ENCODE results near the gene GPD1.
A peak's percentile ranks its signal among the peaks of the same experiment; 100 is the strongest.

The GPD1 gene

DNA sequence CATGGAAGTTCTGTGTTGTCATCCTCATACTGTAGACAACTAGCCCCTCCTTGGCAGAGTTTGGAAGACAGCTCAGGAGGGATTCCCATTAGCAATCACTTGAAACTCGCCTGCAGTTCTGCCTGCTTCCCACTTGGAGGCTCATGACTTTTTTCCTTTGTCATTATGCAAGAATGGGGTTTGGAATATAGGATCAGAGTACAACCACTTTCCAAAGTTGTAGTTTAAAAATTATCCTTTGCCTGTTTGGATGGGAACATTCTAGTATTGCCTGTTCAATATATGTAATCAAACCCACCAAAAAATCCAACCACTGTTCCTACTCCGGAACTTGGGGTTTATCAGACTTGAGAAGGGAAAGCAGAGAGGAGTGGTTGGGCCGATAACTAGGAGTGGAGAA, 2.1 kb upstream of the GPD1 start:
- DNase-seq (ENCODE audit: low read depth): no peak

DNA sequence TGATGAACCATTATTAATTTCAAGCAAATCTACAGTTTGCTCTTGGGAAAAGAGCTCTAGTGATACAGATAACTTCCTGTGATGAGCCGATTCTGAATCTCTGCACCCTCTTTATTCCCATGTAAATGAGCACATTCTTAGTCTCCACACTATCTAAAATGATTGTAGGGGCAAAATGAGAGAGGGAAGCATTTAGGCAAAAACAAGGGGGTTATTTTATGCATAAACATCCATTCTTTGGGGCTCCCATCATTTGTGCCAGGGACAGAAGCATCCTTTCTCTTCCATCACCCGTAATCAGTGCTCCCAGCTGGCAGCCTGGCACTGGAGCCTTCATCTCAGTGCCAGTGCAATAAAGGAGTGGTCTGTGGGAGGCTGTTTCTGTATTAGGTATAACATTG, 1.7 kb upstream of the GPD1 start:
- DNase-seq (ENCODE audit: low read depth): no peak

DNA sequence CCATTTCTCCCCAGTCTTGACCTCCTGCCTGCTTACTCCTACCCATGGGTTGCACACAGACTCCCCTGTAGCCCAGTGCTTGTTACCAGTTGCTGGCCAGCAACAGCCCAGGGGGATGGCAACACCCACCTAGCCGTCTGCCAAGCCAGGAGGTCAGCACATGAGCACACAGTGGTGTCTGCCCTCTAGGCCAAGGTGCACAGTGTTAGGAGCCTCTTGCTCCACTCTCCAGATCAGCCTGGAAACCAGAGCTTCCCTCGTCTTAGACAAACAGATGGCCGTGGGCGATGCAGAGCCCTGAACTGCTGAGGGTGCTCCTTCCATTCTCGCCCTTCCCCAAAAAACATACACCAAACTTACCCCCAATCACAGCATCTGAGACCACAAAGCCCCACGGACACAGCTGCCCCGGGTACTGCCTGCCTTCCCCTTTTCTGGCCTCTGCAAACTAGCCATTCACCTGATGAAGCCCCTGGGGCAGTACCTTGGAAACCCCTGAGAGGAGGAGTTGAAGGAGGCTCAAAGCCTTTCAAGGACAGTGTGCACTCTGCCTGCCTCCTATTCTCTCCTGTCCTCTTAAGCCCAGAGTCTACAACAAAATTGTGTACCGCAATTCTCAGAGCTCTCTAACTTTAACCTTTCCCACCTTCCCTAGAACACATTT, 1.0 kb upstream of the GPD1 start:
- no peak for DNase-seq (ENCODE audit: low read depth)

DNA sequence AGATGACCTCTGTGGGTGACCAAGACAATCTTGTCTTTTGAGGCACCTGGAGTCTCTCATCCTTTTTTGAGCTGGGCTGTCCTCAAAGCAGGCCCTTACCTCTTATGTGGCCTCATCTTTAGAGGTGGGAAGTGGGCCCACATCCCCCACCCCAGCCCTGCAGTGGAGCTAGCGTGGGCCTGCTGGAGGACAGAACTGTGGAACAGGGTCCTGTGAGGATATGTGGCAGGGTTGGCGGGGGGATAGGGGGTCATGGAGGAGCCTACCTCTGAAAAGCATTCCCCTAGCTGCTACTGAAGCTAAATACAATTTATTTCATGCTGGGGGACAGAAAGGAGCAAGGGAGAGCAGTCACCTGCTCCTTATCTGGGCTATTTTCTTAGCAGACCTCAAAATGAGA, 457 bp upstream of the GPD1 start:
- no peak for DNase-seq (ENCODE audit: low read depth)

DNA sequence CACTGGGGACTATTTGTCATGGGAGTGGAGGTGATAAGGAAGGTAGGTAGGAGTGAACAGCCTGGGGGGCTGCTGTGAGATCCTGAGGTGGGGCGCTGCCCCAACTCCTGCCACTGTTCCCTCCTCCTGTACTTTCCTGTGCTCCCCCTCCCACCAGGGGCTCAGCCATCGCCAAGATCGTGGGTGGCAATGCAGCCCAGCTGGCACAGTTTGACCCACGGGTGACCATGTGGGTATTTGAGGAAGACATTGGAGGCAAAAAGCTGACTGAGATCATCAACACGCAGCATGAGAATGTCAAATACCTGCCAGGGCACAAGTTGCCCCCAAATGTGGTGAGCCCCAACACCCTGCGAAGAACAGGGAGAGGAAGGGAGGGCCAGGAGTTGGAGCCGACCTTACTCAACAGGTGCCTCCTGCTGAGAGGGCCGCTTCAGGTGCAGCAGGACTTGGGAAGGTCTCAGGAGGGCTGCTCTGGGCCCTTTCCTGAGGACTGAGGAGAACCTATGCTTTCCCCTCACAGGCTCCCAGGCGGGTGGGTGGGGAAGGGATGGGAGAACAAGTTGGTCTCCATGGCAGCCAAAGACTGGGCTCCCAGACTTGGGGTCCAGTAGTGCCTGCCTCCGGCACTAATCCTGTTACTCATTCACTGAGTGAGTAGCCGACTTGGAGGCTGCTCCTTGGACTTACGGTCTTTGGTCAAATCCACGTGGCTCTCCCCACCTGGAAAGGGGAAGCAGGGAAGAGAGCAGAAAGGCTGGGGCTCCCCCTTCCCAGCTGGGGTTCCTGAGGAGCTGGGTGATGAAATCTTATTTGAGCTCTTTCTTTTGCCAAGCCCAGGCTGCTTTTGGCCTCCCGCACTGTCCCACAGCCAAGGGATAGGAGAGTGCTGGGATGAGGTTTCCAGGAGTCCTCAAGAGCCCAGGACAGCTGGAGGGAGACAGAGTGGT, 884 bp downstream of the GPD1 start:
- no peak for DNase-seq (ENCODE audit: low read depth)

DNA sequence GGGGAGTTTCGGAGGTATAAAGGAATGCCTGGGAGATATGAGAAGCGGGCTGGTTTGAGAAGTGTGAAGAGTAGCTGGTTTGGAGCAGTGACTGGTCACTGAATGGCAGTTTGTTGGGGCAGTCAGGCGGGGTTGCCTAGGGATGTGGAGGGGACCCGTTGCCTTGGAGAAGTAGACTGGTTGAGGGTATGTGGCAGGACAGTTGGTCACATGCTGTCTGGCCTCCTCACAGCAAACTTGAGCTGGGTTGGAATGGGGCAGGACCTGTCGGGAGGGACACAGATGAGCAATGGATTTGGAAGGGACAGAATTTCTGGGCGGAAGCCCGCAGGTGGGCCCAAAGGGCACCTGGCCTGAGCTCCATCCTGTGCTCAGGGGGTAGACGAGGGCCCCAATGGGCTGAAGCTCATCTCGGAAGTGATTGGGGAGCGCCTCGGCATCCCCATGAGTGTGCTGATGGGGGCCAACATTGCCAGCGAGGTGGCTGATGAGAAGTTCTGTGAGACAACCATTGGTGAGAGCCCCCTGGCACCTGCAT, 2.2 kb downstream of the GPD1 start:
- DNase-seq (ENCODE audit: low read depth): no peak

DNA sequence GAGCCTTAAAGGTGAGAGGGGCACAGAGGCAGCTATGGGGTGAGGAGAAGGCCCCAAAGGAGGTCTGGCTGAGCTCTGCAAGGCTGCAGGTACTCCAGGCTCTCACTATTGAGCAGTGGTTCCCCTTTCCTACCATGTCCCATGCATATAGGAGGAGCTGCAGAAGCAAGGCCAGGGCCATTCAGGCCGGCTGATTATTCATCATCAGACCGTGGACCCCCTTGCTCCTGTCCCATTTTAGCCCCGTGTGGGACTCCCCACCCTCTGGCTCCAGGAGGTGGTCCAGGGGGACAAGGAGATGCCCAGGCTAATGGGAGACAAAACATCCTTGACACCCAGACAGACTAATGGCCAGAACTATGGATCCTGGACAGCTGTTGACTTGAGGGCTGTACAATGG, 3.1 kb downstream of the GPD1 start:
- no peak for DNase-seq (ENCODE audit: low read depth)

DNA sequence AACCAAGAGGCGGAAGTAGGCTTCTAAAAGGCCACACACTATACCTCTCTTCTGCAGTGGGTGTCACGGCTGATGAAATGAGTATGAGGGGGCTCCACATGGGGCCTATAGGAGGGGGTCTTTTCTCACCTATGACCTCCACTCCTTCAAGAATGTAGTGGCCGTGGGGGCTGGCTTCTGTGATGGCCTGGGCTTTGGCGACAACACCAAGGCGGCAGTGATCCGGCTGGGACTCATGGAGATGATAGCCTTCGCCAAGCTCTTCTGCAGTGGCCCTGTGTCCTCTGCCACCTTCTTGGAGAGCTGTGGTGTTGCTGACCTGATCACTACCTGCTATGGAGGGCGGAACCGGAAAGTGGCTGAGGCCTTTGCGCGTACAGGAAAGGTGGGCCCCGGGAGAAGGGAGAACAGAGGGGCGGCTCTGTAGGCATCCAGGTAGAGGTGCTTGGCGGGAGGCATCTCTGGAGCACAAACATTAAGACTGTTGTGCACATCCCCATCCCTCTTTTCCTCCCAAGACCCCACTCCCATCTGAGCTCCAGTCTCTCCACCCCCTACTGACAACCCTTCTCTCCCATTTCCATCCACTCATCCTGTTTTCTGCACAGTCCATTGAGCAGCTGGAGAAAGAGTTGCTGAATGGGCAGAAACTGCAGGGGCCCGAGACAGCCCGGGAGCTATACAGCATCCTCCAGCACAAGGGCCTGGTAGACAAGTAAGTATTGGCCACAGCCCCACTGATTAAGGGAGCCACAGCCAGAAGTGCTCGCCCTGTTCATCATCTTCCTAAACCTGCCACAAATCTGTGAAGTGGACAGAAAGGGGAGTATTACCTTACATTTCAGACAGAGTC, 3.8 kb downstream of the GPD1 start:
- no peak for DNase-seq (ENCODE audit: low read depth)

DNA sequence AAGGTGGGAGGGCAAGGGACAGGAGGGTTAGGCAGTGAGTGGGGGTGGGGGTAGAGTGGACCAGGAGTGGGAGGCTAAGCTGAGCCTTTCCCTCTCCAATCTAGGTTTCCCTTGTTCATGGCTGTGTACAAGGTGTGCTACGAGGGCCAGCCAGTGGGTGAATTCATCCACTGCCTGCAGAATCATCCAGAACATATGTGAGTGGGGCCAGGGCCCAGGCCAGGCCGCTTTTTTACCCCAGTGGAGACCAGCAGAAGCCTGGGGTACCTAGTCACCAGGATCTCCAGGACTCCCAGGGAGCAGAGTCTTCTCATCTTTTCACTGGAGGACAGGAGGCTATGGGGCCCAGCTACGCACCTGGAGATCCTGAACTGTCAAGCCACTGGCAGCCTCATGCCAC, 5.5 kb downstream of the GPD1 start:
- DNase-seq (ENCODE audit: low read depth): no peak

DNA sequence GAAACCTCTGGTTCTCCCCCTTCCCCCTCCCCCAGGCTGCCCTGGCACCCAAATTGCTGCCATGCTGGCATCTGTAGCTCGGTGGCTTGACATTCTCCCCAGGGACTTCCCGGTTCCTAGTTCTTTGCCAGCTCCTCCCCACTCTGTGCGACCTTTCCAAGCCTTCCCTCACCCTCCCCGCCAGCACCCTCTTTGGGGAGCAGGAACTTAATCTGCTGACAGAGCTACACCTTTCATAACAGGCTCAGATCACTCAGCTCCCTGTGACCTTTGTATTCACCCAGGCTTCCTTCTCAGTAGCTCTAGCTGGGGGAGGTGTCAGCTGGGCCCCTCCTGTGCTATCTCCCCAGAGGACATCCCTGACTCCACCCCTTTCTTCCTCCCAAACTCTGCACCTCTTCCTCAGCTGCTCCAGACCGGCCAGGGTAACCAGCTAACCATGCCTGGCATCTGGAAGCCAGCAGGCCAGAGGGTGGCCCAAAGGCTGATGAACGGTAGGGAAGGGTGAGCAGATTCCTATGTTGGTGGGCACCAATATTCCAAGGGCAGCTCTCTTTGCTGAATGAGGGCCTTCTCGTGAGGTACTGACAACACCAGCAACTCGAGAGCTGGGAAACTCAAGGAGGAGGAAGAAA, 6.4 kb downstream of the GPD1 start:
- no peak for DNase-seq (ENCODE audit: low read depth)

DNA sequence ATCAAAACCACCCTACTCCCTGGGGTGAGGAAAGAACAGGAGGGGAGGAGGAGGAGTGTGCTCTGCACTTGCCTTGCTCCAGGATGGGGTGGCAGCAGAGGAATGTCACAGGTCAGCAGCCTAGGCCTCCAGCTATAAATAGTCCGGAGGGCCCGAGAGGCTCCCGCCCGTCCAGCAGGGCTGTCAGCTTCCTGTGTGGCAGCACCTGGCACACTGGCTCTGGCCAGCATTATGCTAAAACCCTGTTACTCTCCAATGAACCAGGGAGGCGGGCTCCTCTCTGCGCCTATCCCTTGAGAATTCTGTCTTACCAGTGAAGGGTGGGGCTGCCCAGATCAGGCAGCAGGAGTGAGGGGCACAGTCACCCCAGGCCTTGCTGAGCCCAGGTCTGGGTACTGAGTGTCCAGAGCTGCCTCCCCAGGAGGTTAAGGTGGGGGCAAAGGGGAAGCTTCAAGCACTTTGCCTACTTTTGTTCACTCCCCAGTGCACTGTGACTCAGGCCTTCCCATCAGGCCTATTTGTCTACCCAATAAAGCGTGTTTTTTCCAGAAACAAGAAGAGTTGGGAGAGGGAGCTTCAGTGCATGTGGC, 7.0 kb downstream of the GPD1 start:
- no peak for DNase-seq (ENCODE audit: low read depth)

DNA sequence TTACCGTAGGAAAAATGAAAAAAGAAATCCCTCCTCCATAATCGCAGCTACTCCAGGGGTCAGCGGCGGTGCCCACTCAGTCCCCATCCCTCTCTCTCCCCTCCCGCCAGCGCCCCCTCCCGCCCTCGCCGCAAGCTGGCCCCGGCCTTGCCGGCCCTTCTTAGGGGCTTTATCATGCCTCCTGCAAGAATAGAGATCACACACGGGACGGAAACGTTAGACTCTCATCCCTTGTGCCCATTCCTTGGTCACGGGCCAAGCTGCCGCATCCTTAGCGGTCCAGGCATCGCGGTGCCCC, 7.5 kb downstream of the GPD1 start:
- no peak for DNase-seq (ENCODE audit: low read depth)

DNA sequence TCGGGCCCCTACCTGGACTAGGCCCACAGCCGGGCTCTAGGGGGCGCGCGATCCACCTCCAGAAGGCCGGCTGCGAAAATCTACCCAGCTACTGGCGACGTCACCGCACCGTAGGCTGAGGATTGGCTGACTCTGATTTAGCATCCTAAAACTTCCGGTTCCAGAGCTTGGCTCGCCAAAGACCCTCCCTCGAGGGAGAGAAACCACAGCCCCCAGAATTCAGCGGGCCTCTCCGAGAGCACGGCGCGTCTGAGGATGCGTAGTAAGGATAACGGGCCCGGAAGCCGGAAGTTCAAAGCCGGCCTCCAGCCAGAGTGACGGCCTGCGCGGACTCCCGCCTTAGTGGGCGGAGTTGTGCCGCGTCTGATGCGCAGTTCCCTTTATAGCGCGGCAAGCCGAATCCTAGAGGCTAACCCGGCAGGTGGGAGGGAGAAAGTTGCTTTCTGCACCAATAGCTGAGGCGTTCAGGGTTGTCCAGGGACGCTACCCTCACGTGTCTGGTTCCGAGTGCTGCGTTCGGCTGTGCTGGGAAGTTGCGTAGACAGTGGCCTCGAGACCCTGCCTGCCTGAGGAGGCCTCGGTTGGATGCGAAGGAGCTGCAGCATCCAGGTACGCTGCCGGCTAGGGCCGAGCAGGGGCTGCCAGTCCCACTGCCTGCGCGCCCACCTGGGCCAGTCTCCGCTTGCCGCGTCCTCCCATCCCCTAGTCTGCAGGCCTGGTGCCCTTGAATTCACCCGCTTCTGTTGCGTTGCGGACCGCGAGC, 8.1 kb downstream of the GPD1 start, which contains the start of gene COX14:
Gene COX14, plus strand, starts transcription at position 544 of the 763 bp plus-strand sequence. CDS start 7,808 bp downstream, outside the sequence.
- DNase-seq (ENCODE audit: low read depth): peak; percentile 97

DNA sequence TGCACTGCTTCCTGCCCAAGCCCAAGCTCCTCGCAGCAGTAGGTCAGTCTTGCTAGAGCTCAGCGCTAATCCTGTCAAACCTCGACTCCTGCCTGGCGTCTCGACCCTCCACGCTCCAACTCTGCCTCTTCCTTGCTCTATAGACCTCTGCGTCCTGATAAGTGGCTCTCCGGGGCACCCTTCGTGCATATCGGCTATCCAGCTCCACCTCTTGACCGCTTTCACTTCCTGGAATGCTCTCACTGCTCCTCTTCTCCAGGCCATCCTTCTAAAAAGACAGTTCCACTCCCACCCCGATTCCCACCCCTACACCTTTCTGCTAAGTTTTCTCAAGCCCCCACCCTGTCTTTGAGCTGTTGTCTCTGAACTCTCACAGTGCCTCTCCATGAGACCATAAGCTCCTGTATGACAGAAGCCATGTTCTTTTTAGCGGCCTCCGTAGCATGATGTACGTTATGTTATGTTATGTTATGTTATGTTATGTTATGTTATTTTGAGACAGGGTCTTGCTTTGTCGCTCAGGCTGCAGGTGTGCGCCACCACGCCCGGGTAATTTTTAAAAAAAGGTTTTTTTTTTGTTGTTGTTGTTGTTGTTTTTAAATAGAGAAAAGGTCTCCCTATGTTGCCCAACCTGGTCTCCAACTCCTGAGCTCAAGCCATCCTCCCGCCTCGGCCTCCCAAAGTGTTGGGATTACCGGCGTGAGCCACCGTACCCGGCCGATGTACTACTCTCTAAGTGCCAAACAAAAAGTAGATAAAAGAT, 8.8 kb downstream of the GPD1 start:
- DNase-seq (ENCODE audit: low read depth): no peak

DNA sequence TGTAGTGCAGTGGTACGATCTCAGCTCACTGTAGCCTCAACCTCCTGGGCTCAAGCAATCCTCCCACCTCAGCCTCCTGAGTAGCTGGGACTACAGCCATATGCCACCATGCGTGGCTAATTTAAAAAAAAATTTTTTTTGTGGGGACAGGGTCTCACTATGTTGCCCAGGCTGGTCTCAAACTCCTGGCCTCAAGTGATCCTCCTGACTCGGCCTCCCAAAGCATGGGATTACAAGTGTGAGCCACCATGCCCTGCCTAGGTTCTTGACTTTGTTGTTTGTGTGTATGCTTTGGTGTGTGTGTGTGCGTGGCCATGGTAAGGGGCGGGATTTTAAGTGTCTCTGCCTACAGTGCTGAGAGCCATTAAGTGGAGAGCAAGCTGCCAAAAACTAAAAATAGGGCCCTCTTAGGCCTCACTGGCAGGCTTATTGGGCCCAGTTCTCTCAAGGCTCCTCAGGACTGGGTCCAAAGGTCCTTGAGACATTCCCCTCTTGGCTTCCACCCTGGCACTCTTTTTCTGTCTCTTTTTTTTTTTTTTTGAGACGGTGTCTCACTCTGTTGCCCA, 13.3 kb downstream of the GPD1 start:
- DNase-seq (ENCODE audit: low read depth): no peak

DNA sequence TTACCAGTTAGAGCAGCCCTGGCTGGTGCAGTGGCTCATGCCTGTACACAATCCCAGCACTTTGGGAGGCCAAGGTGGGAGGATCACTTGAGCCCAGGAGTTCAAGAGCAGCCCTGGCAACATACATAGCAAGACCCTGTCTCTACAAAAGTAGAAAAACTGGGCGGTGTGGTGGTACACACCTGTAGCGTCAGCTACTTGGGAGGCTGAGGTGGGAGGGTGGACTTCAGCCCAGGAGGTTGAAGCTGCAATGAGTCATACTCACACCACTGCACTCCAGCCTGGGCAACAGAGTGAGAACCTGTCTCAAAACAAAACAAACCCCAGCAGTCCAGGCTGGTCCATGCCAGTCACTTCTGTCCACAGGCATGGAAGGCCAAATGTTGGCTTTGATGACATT, 15.6 kb downstream of the GPD1 start:
- no peak for DNase-seq (ENCODE audit: low read depth)

DNA sequence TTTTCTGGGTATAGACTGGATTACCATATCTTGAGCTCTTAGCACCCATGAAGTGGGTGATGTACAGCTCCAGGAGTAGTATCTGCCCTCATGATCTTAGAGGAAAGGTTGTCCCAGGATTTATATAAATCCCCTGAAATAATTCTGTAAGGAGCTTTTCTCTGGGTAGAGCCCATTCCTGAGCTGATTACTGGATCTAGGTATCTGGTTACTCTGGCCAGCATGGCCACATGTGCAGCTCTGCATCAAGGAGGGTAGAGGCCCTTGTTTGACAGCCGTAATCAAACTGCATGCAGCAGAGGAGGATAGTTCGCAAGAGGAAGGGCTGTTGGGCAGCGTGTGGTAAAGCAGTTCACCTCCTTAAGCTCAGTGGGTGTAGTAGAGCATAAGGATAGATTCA, 16.7 kb downstream of the GPD1 start:
- DNase-seq (ENCODE audit: low read depth): no peak

DNA sequence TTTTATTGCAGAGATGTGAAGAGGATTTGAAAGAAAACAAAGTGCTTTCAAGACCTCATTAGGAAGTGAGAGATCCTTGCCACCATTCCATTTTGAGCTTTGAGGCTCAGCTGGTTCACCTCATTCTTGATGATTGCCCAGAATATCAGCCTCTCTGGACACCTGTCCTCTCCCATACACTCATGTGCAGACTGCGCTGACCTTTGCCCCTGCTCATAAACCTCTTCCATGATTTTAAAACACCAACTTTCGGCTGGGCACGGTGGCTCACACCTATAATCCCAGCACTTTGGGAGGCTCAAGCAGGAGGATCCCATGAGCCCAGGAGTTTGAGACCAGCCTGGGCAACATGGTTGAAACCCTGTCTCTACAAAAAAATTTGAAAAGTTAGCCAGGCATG, 17.1 kb downstream of the GPD1 start:
- DNase-seq (ENCODE audit: low read depth): no peak

DNA sequence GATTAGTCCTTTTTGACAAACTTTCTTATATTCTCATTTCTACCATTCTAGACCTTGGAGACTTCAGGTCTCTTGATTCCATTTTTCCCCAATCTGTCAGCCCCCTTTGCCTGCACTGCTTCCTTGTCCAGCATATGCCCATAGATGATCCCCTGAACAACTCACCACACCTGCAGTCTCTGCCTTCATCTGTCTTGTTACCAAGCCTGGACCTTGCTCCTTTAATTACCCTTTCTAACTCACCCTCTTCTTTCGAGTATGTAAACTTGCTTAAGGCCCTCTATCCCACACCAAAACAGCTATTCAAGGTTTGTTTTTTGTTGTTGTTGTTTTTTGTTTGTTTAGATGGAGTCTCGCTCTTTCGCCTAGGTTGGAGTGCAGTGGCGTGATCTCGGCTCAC, 17.8 kb downstream of the GPD1 start:
- no peak for DNase-seq (ENCODE audit: low read depth)

DNA sequence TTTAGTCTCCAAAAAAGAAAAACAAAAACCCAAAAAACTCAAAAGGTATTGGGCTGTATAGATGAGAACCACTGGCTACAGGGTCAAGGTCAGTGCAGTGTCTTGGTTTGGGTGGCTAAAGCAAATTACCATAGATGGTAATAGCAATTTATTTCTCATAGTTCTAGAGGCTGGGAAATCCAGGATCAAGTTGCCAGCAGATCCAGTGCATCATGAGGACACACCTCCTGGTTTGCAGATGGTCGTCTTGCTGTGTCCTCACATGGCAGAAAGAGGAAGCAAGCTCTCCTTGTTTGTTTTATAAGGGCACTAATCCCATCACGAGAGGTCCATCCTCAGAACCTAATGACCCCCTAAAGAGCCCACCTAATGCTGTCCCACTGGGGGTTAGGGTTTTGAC, 19.4 kb downstream of the GPD1 start:
- DNase-seq (ENCODE audit: low read depth): no peak

Data from HS-5 (cell line).